IPS-11a (cell line): ENCODE data around the gene MLLT3.

Source experiments
- H3K4me3 ChIP-seq: one replicate; pipeline ENCODE4 v1.5.1; 2013; ENCODE audit warnings: low read depth, low read length, control low read depth

Gene MLLT3

DNA sequence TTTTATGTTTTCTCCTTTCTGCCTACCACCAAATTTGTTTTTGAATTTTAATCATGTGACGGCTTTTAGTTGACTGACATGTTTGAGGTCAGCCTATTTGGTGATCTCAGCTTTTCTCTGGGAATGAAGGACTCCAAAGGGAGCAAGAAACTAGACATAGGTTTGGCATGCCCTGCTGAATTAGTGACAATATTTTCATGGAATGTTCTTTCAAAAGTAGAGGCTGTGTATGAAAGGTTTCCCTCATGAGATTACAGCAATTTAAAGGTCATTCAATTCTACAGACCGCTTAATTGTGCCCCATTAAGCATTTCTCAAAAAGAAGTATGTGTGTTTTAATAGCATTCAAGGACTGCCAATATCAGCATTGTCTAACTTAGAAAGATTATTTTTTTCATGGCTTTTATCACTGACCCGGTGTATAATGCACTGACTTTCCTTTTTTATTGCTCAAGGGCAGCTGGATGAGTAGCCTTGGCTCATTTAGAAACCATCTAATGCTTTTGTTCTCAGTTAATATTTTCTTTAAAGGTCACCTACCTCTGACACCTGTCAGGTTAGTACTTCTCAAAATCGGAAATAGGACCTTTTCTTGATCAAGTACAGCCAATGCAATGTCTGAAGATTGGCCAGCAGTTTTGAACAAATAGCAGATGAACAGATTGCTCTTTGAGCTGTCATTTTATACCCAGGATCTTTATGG is 8.1 kb upstream of the MLLT3 start:
- H3K4me3 ChIP-seq, result no peak overlapping the region

DNA sequence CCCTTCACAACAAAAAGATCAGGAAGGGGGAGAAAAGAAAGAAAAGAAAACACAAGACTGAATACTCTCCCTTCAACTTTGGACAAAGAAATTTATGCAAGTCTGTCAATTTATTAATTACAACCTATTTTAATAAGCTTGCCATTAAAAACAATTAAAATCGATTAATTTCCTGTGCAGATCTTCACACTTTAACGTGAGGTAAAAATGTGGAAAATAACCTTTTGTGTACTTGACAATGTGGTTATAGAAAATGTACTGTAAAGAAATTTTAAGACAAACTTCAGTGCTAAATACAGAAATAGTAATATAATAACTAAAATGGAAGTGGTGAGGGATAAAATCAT is 2.7 kb upstream of the MLLT3 start:
- H3K4me3 ChIP-seq, result no peak overlapping the region

DNA sequence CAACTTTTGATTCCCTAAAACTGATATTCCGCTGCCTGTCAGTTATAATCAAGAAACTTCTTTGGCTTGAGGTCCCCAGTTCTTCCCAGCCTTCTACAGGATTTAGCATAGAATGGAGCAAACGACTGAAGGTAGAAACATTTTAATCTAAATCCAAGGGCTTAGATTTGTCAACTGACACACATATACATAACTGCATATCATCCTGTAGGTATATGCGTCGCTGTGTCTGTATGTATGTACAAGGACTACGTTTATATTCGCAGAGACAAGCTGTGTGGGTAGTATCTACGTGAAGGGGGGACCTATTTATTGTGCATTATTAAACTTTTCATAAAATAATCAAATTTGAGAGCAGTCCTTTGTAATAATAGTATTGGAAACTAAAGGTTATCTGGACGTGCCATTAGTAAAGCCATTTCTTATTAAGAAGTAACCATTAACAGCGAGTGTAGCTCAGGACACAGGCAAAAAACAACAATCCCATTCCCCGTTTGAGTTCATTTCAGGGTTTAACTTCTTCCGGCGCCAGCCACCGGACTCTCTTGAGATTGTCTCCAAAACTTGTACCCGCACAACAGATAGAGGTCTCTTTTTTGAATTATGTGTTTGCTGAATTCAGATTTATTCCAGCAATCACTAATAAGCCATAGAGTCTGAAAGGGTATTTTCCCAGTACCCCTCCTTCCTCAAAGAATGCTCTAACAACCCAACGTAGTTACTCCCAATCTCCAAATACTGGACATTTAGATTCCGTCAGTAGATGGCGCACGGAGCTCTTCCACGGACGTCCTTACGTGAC is 2.1 kb upstream of the MLLT3 start:
- no peak overlapping the region for H3K4me3 ChIP-seq

DNA sequence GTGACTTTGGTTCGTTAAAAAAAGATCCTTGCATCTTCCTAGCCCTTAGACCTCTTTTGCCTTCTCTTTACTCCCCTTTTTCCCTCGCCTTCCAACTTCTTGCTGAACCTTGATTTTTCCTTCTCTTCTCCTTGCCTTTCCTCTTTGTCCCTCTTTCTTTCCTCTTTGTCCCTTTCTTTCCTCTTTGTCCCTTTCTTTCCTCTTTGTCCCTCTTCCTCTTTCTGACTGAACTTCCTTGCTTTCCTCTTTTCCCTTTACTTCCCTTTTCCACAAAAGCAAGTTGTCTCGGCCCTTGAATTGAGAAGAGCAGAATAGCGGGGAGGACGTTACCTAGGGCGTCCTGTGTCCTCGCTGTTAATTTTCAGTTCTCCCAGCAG is 1.4 kb upstream of the MLLT3 start:
- peak overlapping the region; percentile 62 for H3K4me3 ChIP-seq

DNA sequence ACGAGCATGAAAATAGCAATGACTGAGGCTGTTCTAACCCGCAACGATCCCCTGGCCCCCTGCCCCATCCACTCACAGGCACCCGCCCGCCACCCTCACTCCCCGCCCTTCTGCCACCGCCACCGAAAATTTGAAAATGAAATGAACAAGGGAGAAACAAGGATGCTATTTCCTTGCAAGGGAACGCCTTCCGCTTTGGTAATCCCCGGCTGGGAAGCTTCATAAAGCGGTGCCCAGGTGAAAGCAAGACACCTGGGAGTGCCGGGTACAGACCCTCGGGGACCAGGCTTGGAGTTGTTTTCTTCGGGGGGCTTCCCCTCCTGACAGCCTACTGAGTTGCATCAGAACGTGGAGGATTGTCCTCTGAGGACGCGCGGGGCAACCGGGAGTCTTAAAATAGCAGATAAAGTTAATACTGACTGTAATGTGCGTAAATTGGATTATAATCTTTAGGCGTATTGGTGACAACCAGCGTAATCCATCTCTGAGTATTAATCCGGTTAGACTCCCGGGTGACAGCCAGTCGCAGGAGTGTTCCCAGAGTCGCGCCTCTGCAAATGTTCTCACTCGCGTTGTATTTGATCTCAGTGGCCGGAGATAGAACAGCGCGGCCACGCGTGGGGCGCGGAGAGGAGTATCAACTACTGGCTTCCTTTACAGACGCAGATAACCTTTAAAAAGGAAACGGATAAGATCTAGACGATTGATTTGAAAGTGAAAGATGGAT is 885 bp upstream of the MLLT3 start:
- peak overlapping the region; percentile 62 for H3K4me3 ChIP-seq

DNA sequence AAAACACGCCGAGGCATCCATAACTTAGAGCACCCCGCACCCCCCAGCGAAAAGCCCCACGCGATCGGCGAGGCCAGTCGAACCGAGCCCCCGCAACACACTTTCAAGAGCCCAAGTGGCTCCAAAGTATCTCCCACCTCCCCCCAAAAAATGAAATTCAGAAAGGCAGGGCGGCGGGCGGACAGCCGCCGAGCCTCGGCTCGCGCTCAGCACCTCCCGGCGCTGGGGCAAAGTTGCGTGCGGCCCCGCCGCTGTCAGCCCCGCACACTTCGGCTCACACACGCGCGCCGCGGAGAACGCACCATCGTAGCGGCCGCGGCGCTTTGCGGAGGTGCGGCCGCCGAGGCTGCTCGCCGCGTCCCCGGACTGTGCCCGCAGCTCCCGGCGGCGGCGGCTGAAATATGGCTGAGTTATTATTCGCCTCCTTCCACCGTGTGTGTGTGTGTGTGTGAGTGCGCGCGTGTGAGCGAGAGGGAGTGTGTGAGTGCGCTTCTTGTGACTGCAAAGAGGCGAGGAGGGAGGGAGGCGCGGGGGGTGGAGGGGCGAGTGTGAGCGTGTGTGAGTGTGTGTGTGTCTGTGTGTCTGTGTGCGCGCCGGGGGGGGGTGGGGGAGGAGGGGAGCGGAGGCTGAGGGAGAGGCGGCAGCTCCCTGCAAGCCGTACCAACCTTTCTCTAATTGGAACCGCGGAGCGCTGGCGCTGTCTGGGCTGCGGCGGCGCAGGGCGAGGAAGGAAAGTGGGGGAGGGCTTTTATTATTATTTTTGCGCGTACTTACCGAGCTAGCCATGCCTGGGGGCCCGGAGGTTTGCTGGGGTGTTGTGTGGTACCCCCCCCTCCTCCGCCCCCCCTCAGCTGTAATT is 599 bp downstream of the MLLT3 start:
- H3K4me3 ChIP-seq, result peak overlapping the region; percentile 62

DNA sequence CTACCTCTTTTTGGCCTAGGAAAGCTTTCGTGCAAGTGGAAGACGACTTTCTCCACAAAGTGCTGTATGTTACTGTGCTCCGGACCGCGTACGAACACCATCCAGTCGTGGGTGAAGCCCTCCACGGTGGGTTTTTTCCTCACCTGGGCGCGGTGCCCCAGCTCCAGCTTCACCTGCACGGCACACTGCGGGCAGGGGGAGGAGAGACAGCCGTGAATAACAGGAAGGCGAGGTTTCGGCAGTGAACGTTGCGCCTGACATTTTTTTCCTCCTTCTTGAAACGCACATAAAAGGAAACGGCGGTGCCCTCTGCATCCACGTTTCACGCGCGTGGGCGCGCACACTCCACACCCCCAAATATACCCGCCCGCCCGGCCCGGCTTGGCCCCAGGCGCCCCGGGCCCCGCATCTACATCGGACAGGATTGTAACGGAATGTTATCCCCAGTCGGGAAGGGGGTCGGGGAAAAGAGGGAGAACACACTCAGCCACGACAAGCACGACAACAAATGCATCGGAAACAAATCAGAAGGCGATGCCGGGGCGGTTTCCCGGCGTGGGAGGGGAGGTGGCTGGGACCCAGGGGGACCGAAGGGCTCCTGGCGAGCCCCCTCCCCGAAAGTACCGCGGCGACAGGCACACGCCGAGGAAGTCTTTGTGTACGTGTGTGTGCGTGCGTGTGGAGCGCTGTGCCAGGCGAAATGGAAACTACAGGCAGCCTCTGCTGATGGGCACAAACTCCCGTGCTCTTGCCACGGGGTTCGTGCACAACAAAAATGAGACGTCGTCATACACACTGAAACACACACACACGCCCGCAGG is 1.4 kb downstream of the MLLT3 start:
- H3K4me3 ChIP-seq, result peak overlapping the region; percentile 62

DNA sequence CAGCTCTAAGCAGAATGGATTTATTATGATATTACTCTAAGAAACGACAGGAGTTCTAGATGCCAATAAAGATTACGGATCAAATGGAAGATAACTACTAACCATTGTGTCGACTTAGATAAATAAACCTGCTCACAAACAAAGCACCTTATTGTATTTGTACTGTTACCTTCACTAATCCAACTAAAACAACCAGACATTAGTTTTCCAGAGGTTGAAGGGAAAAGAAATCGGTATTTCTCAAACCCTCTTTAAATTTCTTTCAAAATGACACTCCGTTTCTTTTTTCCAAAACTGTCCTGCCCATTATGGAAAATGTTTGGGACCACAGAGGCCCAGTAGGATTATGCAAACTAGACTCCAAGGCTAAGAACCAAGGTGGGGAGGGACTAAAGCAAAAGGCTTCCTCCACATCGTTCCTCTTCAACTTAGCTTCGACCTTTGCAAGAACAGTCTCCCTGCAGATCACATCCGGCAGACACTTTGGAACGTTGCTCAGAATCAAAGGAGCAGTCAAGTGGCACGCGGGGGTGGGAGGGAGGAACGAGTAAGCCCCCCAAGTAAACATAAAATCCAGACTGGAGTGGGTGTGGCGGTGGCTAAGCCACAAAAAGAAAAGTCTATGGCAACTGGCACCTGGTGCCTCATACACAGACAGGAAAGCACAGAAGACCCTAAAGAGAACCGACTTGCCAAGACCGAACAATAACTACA is 2.7 kb downstream of the MLLT3 start:
- peak overlapping the region; percentile 62 for H3K4me3 ChIP-seq

DNA sequence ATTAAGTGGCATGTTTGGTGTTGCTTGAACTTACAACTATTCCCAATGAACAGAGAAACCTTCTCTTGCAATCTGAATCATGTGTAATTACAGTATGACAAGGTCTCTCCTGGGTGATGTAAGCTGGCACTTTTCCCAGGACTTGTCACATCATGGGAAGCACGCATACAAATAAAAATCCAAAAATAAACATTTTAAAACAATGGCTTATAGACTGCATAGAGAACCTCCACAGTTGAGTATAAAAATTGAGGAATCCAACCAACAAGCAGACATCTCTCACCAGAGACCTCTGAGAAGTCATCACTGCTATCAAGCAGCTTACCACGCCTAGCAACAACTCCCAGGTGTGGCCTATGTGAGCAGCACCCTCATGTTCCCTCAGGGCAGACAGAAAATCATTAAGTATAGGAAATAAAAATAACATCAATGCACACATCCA is 3.9 kb downstream of the MLLT3 start:
- no peak overlapping the region for H3K4me3 ChIP-seq

DNA sequence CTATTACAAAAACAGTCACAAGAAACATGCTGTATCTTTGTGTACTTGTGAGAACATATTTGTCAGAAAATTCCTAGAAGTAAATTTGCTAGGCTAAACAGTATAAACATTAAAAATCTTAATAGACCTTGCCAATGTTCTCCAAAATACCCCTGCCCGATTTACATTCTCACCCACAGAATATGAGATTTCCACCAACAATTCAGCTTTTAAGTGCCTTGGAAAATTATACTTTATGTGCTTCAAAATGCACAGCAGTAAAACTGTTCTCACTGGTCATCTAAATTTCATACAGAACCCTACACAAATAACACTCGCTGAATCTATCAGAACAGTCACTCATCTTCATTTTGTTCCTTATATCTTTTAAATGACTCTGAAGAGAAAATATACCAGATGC is 5.5 kb downstream of the MLLT3 start:
- no peak overlapping the region for H3K4me3 ChIP-seq

DNA sequence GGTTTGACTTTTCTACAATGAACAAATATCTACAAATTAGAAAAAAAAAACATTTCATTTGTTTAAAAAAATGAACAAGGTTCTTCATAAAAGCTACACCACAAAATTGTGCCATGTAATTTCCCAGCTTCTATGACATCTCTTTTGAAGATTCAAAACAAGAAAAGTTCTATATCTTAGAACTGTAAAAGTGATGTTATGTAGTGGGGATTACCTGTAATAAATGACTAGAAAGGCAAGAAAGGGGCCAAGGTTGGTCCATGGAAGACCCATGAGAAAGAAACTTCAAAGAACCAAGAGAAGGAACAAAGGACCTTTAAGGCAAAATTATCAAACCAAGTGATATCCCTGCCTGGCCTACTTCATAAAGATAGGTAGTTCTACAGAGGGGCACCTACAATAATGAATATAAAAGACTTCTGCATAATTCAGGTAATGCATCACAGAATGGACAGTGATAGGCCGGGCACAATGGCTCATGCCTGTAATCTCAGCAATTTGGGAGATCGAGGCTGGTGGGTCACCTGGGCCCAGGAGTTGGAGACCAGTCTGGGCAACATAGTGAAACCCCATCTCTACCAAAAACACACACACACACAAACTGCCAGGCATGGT is 7.6 kb downstream of the MLLT3 start:
- H3K4me3 ChIP-seq, result no peak overlapping the region

DNA sequence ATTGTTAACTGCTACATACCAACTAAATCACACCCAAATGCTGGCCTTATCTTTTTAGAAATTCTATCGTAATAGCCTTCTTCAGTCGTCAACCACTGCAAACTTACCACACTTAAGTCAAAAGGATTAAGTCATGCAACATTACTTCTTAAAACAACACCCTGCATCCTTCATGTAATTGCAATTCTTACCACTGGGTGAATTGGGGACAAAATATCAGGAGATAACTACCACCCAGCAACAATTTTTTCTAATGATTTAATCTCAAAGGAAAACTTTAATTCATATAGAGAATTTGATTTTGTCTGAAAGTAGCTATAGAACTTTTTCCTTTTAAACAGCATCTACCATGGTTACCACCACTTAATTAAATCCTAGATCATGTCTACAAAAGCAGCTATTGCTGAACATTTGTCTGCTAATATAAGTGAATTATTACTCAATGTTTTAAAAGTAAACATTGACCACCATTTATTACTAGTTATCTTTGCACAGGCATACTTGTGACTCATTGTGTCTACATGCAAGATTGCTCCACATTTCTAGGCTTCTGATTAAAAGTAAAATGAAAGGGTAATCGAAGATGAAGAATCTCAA is 10.5 kb downstream of the MLLT3 start:
- H3K4me3 ChIP-seq, result no peak overlapping the region

DNA sequence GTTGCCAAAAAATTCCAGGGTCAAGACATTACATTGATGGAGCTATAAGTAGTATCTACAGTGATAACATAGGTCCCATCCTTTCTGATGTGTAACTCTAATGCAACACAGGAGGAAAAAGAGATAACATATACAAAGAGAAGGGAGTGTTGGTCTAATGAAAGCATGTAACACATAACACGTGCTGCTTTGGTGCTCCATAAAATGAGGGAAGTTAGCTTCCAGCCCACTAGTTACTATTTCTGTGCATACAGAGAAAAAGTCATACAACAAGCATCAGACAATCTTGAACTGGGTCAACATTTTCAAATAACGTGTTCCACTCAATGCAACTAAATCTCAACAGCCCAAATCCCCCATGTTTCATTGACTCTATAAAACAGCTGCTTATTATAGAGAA is 11.7 kb downstream of the MLLT3 start:
- H3K4me3 ChIP-seq, result no peak overlapping the region

DNA sequence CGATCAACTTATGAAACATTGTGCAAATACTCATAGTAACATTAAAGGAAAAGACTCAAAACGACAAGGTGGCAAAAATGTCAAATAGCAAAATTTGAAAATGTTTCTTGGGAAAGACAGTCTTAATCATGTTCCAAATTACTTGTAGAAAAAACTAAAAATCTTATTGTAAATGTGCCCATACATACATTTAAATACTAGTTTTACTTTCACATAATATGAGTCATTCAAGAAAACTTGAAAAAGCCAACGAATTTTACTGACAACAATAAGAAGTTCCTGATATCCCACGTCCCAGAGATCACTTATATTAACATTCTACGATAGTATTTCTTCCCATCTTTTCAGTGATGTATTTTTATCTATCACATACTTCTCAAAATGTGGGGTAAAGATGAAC is 13.7 kb downstream of the MLLT3 start:
- no peak overlapping the region for H3K4me3 ChIP-seq

DNA sequence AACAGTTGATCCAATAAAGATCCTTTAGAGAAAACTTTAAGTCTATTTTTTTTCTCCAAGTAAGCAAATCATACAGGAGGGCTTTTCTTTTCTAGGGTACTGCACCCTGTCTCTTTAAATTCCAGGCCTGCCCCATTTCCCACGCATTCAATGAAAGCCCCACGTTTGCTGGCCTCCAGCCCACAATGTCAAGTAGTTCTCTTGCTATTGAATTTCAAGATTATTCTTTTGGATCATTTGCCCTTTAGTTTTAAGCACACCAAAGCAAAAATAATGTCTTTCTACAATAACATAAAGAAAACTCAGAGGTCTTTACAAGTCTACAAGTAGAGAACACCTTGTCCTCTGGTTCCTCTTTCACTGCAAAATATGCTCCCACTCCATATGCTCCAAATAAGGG is 15.6 kb downstream of the MLLT3 start:
- H3K4me3 ChIP-seq, result no peak overlapping the region

DNA sequence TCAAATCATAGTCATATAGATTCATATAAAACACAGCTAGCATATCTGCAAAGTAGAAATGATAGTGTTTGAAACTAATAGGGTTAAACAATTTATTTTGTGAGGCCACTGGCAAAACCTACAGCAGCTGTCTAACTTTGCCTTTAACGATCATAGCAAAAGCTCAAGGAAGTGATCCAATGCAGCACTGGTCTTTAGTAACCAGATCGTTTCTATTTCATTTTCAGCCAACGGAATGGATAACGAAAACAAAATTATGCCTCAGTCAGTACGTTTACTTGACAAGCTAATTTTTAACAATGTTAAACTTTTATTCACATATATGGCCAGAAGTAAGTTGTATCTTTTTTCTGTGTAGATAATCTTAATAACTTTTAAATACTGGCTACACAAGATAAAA is 17.7 kb downstream of the MLLT3 start:
- no peak overlapping the region for H3K4me3 ChIP-seq

DNA sequence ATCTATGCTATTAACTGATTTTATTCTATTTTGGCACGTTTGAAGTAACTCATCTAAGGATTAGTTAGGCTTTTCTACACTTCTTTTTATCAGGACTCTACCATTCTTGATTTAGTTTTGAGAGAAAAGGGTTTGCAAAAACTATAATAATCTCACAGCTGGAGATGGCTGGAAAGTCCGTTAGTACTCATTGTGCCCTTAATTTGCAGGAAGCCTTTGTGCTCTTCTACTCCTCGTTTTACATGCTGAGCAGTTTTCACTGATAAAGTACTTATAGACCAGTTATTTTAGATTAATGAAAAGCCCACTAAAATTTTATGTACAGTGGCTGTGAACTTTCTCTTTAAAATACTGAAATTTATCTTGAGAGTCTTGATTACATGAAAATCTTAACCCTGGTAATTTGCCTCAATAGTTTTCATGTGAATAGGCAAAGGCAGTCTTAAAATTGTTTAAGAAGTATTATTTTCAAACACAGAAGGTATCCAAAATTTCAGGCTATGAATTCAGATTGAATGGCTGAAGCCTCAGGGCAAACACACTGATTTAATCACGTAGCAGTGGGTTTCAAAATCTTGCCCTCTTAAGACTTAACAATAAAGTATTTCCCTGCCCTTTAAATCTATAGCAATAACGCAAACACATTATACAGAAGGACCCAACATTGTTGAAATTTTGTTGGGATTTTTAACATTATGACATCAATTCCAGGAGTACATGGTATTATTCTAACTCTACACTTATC is 18.6 kb downstream of the MLLT3 start:
- no peak overlapping the region for H3K4me3 ChIP-seq

DNA sequence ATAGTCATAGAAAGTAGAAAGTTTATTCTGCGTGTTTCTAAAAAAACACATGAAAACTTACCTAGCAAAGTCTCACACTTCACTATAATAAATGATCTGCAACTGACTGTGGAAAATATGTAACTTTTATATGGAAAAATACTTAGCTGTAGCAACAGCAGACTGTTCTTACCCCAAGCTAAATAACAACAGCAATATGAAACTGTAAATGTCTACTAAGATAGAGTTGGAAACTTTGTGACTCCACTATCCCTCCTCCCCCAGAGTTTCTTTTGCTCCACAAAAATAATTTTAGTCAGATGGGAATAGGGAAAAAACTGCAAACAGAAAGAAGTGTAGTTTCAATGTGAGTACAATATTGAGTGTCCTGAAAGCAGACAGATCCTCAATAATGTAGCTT is 21.0 kb downstream of the MLLT3 start:
- H3K4me3 ChIP-seq, result no peak overlapping the region
